ENCODE results near the gene SPOP. TPM values are rescaled to one million over a fixed set of nuclear protein-coding genes. Genes with fewer than 3 reads are reported as not detected.
"Not testable (repeated sequence)": the region's sequence is repeated elsewhere in the genome, so short reads cannot be mapped to it uniquely, and the experiment has no call there.

The SPOP gene
- total RNA-seq (2014; rRNA removed; shearing (Covaris generic)), result 28.4 and 41.4 TPM in 2 replicates
- polyA plus RNA-seq (2015; cell fraction: cytosol; rRNA removed), result 25.2 and 26.7 TPM in 2 replicates
- 52.2 and 62.7 TPM in 2 replicates for polyA plus RNA-seq (2015; cell fraction: nucleus; rRNA removed)

- DNase-seq (ENCODE audit: low read depth, low spot score), result peak; percentile 99
- in situ Hi-C loops (cut with HindIII; ENCODE audit: low pct_unique_long_range_greater_than_20kb, low sequenced_read_pairs), result no loop called here
Observed at GRCh38 chr17:49677933-49678847, at the start of gene SPOP. SPOP (minus strand) TSS chr17:49678097; CDS start chr17:49622810, 55,287 bp downstream.

- no peak for DNase-seq (ENCODE audit: low read depth, low spot score)
- in situ Hi-C loops (cut with HindIII; ENCODE audit: low pct_unique_long_range_greater_than_20kb, low sequenced_read_pairs), result no loop called here
Observed at GRCh38 chr17:49727380-49727779, 49.5 kb upstream of the SPOP start.

DNA sequence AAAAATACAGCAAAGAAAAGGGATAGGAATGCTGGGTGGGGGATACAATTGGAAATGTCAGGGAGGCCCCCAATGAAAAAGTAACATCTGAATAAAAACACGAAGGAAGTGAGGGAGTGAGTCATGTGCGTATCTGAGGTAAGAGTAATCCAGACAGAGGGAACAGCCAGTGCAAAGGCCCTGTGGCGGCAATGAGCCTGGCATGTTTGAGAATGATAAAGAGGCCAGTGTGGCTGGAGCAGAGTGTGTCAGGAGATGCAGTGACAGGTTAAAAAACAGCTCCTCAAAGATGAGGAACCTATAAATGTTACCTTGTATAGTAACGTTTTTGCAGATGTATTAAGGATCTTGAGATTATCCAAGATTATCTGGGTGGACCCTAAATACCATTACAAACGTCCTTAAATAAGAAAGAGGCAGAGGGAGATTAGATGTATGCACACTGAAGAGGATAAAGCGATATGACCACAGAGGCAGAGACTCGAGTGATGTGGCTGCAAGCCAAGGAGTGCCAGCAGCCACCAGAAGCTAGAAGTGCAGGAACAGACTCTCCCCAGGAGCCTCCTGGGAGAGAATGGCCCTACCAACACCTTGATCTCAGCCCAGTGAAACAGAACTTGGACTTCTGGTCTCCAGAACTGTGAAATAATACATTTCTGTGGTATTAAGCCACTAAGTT is 47.7 kb upstream of the SPOP start:
- DNase-seq (ENCODE audit: low read depth, low spot score), result no peak
- in situ Hi-C loops (cut with HindIII; ENCODE audit: low pct_unique_long_range_greater_than_20kb, low sequenced_read_pairs), result no loop called here

- DNase-seq (ENCODE audit: low read depth, low spot score); in situ Hi-C loops (cut with HindIII; ENCODE audit: low pct_unique_long_range_greater_than_20kb, low sequenced_read_pairs): not testable (repeated sequence)
Observed at GRCh38 chr17:49724552-49724951, 46.7 kb upstream of the SPOP start.

DNA sequence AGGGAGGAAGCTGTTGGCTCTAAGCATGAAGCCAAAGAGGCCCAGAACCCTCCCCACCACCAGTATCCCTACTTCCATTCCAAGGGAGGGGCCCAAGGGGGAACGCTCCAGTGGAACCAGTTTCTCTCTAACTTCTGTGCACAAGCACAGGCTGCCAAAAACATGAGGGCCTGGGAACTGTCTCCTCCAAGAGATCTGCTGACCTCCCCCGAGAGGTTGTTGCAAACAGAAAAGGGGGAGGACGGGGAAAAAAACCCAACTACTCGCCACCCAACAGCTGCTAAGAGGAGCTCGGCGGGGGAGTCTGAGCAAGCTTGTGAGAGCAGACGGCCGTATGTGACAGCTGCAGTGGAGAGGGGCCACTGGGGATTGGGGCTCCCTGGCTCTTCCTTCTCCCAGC is 45.5 kb upstream of the SPOP start:
- DNase-seq (ENCODE audit: low read depth, low spot score), result no peak
- in situ Hi-C loops (cut with HindIII; ENCODE audit: low pct_unique_long_range_greater_than_20kb, low sequenced_read_pairs), result no loop called here

DNA sequence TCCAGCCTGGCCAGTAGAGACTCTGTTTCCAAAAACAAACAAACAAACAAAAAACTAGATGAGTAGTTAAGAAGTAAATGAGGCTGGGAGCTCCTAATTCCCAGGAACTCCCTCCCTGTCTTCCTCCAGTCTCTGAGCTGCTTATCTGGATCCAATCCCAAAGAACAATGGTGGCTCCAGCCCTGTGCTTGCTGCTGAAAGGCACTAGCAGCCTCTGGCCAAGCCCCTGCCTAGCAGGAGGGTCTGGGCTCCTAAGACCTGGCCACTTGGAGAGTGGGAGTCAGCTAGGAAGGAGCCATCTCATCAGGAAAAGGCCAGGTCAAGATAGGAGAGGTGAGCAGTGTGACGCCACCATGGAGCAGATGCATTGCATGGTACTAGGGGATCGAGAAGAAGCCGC is 44.2 kb upstream of the SPOP start:
- in situ Hi-C loops (cut with HindIII; ENCODE audit: low pct_unique_long_range_greater_than_20kb, low sequenced_read_pairs), result no loop called here
- DNase-seq (ENCODE audit: low read depth, low spot score), result no peak

GRCh38 chr17:49717371-49717861 is 39.5 kb upstream of the SPOP start:
- no peak for DNase-seq (ENCODE audit: low read depth, low spot score)
- in situ Hi-C loops (cut with HindIII; ENCODE audit: low pct_unique_long_range_greater_than_20kb, low sequenced_read_pairs), result no loop called here

DNA sequence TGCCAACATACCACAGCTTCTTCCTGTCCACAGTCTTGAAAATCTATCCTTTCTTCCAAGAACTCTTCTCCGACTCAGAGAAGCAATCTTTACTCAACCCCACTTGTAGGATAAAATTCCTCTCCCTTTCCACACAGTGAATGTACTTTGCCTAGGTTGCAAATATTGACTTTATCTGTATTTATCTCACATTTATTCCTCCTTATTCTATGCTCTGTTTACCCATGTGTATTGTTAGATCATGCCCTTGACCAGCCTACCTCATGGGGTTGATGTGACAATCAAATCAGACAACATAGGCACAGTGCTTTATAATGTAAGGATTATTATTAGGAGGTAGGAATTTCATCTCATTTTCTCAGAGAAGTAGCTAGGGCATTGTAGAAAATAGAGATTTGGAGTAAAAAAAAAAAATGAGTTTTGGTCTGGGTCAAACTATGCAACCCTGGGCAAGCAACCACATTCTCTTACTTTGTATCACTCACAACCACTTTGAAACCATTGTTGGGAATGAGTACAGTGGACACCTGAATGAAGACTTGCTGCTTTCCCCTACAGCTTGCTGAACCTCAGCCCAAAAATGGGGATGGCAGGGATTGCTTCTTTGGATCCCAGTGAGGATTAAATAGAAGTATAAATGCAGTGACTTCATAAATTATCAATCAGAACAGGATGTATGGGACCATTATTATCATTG is 38.9 kb upstream of the SPOP start:
- DNase-seq (ENCODE audit: low read depth, low spot score), result no peak
- in situ Hi-C loops (cut with HindIII; ENCODE audit: low pct_unique_long_range_greater_than_20kb, low sequenced_read_pairs), result no loop called here

GRCh38 chr17:49715717-49716279 is 37.9 kb upstream of the SPOP start:
- in situ Hi-C loops (cut with HindIII; ENCODE audit: low pct_unique_long_range_greater_than_20kb, low sequenced_read_pairs), result no loop called here
- no peak for DNase-seq (ENCODE audit: low read depth, low spot score)

DNA sequence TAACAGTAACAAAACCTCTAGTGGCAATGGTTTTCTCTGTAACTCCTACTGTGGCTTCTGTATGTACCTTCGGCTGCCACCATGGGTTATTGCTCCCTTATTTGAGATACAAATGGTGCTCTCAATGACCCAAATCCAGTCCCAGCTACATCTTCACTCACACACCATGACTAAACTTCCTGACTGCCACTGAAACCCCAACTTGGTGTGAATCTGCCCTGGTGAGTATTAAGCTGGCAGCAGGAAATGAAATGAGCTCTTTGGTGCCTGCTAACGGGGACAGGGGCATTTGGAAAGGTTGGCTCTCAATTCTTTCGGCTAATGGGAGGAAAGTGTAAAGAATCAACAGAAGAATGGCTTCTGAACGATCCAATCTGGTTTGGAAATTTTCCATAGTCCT is 37.3 kb upstream of the SPOP start:
- in situ Hi-C loops (cut with HindIII; ENCODE audit: low pct_unique_long_range_greater_than_20kb, low sequenced_read_pairs), result no loop called here
- no peak for DNase-seq (ENCODE audit: low read depth, low spot score)

- in situ Hi-C loops (cut with HindIII; ENCODE audit: low pct_unique_long_range_greater_than_20kb, low sequenced_read_pairs), result no loop called here
- no peak for DNase-seq (ENCODE audit: low read depth, low spot score)
Observed at GRCh38 chr17:49708515-49709183, 30.8 kb upstream of the SPOP start.

GRCh38 chr17:49707608-49708514 is 30.0 kb upstream of the SPOP start, which contains the start of gene SLC35B1:
SLC35B1 (minus strand) TSS chr17:49707964; CDS start chr17:49707833, 131 bp downstream.
- DNase-seq (ENCODE audit: low read depth, low spot score), result peak; percentile 99
- in situ Hi-C loops (cut with HindIII; ENCODE audit: low pct_unique_long_range_greater_than_20kb, low sequenced_read_pairs), result no loop called here

- in situ Hi-C loops (cut with HindIII; ENCODE audit: low pct_unique_long_range_greater_than_20kb, low sequenced_read_pairs), result no loop called here
- DNase-seq (ENCODE audit: low read depth, low spot score), result no peak
Observed at GRCh38 chr17:49707246-49707607, 29.3 kb upstream of the SPOP start.

- no peak for DNase-seq (ENCODE audit: low read depth, low spot score)
- in situ Hi-C loops (cut with HindIII; ENCODE audit: low pct_unique_long_range_greater_than_20kb, low sequenced_read_pairs), result no loop called here
Observed at GRCh38 chr17:49705254-49705653, 27.4 kb upstream of the SPOP start.

DNA sequence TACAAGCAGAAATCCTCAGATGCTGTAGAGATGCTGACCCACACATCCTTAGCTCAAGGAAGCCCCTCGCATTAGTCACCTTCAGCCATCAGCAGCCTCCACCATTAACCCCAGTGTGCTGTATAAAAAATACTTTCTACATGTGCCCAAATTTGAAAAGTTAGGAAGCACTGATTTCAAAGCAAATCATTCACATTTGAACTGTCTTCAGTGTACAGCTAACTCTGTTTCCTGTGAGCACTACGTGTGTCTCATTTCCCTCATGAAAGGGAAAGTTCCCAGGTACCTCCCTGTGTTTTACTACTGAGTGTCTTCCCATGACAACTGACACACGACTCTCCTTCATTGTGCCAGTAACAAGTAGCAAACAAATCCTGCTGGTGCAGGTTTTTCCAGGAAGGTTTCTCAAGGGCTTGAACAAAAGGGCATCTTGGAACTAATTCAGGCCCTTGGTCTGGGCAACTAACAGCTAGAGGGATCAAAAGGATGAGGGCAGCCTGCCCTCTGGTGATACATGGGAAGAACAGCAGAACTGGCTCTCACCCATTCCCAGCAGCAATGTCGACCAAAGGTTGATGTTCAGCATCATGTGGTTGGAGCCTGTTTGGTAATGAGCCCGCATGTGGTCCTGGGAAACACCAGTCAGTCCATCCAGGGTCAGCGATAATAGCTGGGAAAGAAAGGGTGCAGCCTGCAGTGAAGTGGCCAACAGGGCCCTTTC is 25.8 kb upstream of the SPOP start:
- peak; percentile 80 for DNase-seq (ENCODE audit: low read depth, low spot score)
- in situ Hi-C loops (cut with HindIII; ENCODE audit: low pct_unique_long_range_greater_than_20kb, low sequenced_read_pairs), result no loop called here

DNA sequence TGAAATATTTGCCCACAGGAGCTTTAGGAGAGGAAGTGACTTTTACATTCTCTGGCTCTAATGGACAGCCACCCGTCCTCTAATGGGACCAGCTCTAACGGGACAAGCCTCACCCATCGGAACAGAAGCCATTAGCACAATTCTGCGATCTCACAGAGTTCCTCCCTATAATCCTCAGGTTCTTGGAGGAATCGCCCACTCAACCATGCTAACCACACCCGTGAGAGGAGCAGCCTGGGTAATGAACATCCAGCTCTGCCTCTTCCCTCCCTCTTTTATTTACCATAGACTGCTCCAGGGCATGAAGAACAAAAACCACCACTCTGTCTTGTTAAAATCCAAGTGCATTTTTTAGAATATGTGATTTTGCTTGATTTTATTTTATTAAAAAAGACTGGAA is 23.1 kb upstream of the SPOP start:
- in situ Hi-C loops (cut with HindIII; ENCODE audit: low pct_unique_long_range_greater_than_20kb, low sequenced_read_pairs), result no loop called here

More for the DNA sequence above, 23.1 kb upstream of the SPOP start:
- DNase-seq (ENCODE audit: low read depth, low spot score), result no peak
